ENCODE data around the gene TGM1.

DNA sequence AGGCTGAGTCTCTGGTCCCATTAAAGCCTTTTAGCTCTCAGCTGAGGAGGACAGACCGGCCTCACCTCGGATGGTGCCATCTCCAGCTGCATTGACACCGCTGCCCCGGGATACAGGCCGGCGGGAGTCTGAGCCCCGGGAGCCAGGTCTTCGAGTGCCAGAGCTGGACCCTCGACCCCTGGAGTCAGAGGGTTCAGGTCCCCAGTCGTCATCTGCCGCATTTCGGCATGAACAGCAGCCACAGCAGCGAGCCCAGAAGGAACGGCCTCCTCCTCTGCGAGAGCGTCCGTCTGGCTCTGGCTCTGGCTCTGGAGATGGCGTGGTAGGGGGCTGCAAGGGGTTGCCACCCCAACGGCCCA lies 1.0 kb downstream of the TGM1 start:
- TF ChIP-seq BRCA1 (IDR thresholded peaks at IDR 0.05; ENCODE audit: low read depth, low read length) (no peak), USF2 (IDR thresholded peaks at IDR 0.05; ENCODE audit: borderline replicate concordance, low read depth, low read length) (no peak), NR2C2 (IDR thresholded peaks at IDR 0.05; ENCODE audit: borderline replicate concordance, control insufficient read depth, insufficient read length, low read depth) (no peak), CEBPB (IDR thresholded peaks at IDR 0.05; ENCODE audit: borderline replicate concordance in 1 of 2, low read depth in 2 of 2, low read length in 2 of 2) (no peak), ZNF274 (IDR thresholded peaks at IDR 0.05; ENCODE audit: insufficient read depth, insufficient read length) (no peak), EZH2 (IDR thresholded peaks at IDR 0.05; ENCODE audit: borderline replicate concordance, control insufficient read depth, low read depth, low read length) (no peak), GABPA (IDR thresholded peaks at IDR 0.05; ENCODE audit: low read depth) (no peak), JUND (IDR thresholded peaks at IDR 0.05; ENCODE audit: low read depth, low read length) (no peak), NFIC (IDR thresholded peaks at IDR 0.05; ENCODE audit: low read depth, low read length) (no peak), CREM (IDR thresholded peaks at IDR 0.05; ENCODE audit: low read depth) (no peak), BCL11A (IDR thresholded peaks at IDR 0.05; ENCODE audit: low read depth, low read length) (no peak), KDM1A (IDR thresholded peaks at IDR 0.05; ENCODE audit: borderline replicate concordance) (no peak)
- TF ChIP-seq, protein P1, sequence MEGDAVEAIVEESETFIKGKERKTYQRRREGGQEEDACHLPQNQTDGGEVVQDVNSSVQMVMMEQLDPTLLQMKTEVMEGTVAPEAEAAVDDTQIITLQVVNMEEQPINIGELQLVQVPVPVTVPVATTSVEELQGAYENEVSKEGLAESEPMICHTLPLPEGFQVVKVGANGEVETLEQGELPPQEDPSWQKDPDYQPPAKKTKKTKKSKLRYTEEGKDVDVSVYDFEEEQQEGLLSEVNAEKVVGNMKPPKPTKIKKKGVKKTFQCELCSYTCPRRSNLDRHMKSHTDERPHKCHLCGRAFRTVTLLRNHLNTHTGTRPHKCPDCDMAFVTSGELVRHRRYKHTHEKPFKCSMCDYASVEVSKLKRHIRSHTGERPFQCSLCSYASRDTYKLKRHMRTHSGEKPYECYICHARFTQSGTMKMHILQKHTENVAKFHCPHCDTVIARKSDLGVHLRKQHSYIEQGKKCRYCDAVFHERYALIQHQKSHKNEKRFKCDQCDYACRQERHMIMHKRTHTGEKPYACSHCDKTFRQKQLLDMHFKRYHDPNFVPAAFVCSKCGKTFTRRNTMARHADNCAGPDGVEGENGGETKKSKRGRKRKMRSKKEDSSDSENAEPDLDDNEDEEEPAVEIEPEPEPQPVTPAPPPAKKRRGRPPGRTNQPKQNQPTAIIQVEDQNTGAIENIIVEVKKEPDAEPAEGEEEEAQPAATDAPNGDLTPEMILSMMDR (IDR thresholded peaks at IDR 0.05 in 2 of 3, conservative IDR thresholded peaks at IDR 0.05 in 1 of 3; ENCODE audit: control insufficient read depth in 2 of 3, extremely low read depth in 1 of 3, insufficient read depth in 1 of 3, low read depth in 3 of 3, low read length in 3 of 3) = no peak
- TF ChIP-seq, protein P2, sequence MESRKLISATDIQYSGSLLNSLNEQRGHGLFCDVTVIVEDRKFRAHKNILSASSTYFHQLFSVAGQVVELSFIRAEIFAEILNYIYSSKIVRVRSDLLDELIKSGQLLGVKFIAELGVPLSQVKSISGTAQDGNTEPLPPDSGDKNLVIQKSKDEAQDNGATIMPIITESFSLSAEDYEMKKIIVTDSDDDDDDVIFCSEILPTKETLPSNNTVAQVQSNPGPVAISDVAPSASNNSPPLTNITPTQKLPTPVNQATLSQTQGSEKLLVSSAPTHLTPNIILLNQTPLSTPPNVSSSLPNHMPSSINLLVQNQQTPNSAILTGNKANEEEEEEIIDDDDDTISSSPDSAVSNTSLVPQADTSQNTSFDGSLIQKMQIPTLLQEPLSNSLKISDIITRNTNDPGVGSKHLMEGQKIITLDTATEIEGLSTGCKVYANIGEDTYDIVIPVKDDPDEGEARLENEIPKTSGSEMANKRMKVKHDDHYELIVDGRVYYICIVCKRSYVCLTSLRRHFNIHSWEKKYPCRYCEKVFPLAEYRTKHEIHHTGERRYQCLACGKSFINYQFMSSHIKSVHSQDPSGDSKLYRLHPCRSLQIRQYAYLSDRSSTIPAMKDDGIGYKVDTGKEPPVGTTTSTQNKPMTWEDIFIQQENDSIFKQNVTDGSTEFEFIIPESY (IDR thresholded peaks at IDR 0.05) = no peak
